ENCODE data around the gene NCOA3.
"Not testable (repeated sequence)": the region's sequence is repeated elsewhere in the genome, so short reads cannot be mapped to it uniquely, and the experiment has no call there.

NCOA3 gene

GRCh38 chr20:47475419-47476044 lies 26.2 kb upstream of the NCOA3 start:
- DNase-seq, result no peak

- DNase-seq, result no peak
Measured at GRCh38 chr20:47476452-47476851, 25.2 kb upstream of the NCOA3 start.

- no peak for DNase-seq
Measured at GRCh38 chr20:47479093-47479492, 22.6 kb upstream of the NCOA3 start.

- DNase-seq, result no peak
Measured at GRCh38 chr20:47479506-47479905, 22.2 kb upstream of the NCOA3 start.

GRCh38 chr20:47480239-47480638 lies 21.4 kb upstream of the NCOA3 start:
- no peak for DNase-seq

GRCh38 chr20:47480705-47481104 lies 21.0 kb upstream of the NCOA3 start:
- DNase-seq, result no peak

GRCh38 chr20:47481330-47482216 lies 20.1 kb upstream of the NCOA3 start:
- no peak for DNase-seq

- no peak for DNase-seq
Measured at GRCh38 chr20:47482705-47483104, 19.0 kb upstream of the NCOA3 start.

GRCh38 chr20:47484303-47484702 lies 17.4 kb upstream of the NCOA3 start:
- DNase-seq, result no peak

- DNase-seq, result no peak
Measured at GRCh38 chr20:47487175-47487917, 14.3 kb upstream of the NCOA3 start.

GRCh38 chr20:47489448-47489872 lies 12.2 kb upstream of the NCOA3 start:
- no peak for DNase-seq

GRCh38 chr20:47490795-47491194 lies 10.9 kb upstream of the NCOA3 start:
- DNase-seq, result no peak

GRCh38 chr20:47492284-47492683 lies 9.4 kb upstream of the NCOA3 start:
- DNase-seq, result no peak

GRCh38 chr20:47493175-47493962 lies 8.3 kb upstream of the NCOA3 start:
- no peak for DNase-seq

- DNase-seq, result no peak
Measured at GRCh38 chr20:47493963-47494293, 7.8 kb upstream of the NCOA3 start.

GRCh38 chr20:47494606-47495005 lies 7.1 kb upstream of the NCOA3 start:
- not testable (repeated sequence) for DNase-seq

GRCh38 chr20:47496118-47496517 lies 5.6 kb upstream of the NCOA3 start:
- no peak for DNase-seq

- no peak for DNase-seq
Measured at GRCh38 chr20:47498606-47499005, 3.1 kb upstream of the NCOA3 start.

- DNase-seq, result no peak
Measured at GRCh38 chr20:47499053-47499452, 2.6 kb upstream of the NCOA3 start.

- not testable (repeated sequence) for DNase-seq
Measured at GRCh38 chr20:47500082-47500481, 1.6 kb upstream of the NCOA3 start.

GRCh38 chr20:47500554-47500953 lies 1.1 kb upstream of the NCOA3 start:
- DNase-seq, result no peak

GRCh38 chr20:47501116-47501481 lies 588 bp upstream of the NCOA3 start:
- no peak for DNase-seq
